HG02938 (cell line): Measurements from ENCODE around the gene RENBP.

Experiments used
- ATAC-seq: cut with Tn5 transposase; IDR thresholded peaks from one replicate; pipeline ENCODE4 v1.9.1; 2021; ENCODE audit warnings: mild to moderate bottlenecking, moderate library complexity; ENCODE audit not compliant: unreplicated experiment

RENBP gene

GRCh38 chrX:153956044-153956907, 11.8 kb upstream of the RENBP start:
- no peak for ATAC-seq

- ATAC-seq, result no peak
These were observed 10.8 kb upstream of the RENBP start for GRCh38 chrX:153955228-153955732.

- ATAC-seq, result no peak
These were observed 10.2 kb upstream of the RENBP start for GRCh38 chrX:153954558-153955227.

GRCh38 chrX:153953892-153954557, 9.6 kb upstream of the RENBP start:
- no peak for ATAC-seq

- ATAC-seq, result no peak
These were observed 8.9 kb upstream of the RENBP start for GRCh38 chrX:153953342-153953830.

- no peak for ATAC-seq
These were observed 8.1 kb upstream of the RENBP start for GRCh38 chrX:153952373-153953026.

- ATAC-seq, result no peak
These were observed 7.4 kb upstream of the RENBP start for GRCh38 chrX:153951683-153952372.

GRCh38 chrX:153950127-153950526, 5.7 kb upstream of the RENBP start:
- no peak for ATAC-seq

GRCh38 chrX:153948847-153949805, 4.7 kb upstream of the RENBP start:
- ATAC-seq, result no peak

- ATAC-seq, result no peak
These were observed 3.6 kb upstream of the RENBP start for GRCh38 chrX:153948002-153948466.

- ATAC-seq, result no peak
These were observed 2.7 kb upstream of the RENBP start for GRCh38 chrX:153947009-153947769.

GRCh38 chrX:153945956-153946943, 1.8 kb upstream of the RENBP start:
- no peak for ATAC-seq

GRCh38 chrX:153944800-153945150, 332 bp upstream of the RENBP start:
- no peak for ATAC-seq

GRCh38 chrX:153941336-153942252, 2.8 kb downstream of the RENBP start:
- no peak for ATAC-seq

- no peak for ATAC-seq
These were observed 4.9 kb downstream of the RENBP start for GRCh38 chrX:153939573-153939972.

GRCh38 chrX:153938226-153938786, 6.1 kb downstream of the RENBP start:
- ATAC-seq, result no peak
